GM19468 (cell line): ENCODE results near the gene DCAF15.

Experiments used
- ATAC-seq: cut with Tn5 transposase; IDR thresholded peaks from one replicate; pipeline ENCODE4 v1.9.1; 2021; ENCODE audit warnings: mild to moderate bottlenecking, moderate library complexity, moderate number of reproducible peaks; ENCODE audit not compliant: unreplicated experiment; ENCODE audit errors: extremely low read depth

Gene DCAF15

GRCh38 chr19:13989487-13989886 lies 37.2 kb downstream of the DCAF15 start:
- ATAC-seq, result no peak

GRCh38 chr19:13990085-13990484 lies 37.8 kb downstream of the DCAF15 start:
- no peak for ATAC-seq

DNA sequence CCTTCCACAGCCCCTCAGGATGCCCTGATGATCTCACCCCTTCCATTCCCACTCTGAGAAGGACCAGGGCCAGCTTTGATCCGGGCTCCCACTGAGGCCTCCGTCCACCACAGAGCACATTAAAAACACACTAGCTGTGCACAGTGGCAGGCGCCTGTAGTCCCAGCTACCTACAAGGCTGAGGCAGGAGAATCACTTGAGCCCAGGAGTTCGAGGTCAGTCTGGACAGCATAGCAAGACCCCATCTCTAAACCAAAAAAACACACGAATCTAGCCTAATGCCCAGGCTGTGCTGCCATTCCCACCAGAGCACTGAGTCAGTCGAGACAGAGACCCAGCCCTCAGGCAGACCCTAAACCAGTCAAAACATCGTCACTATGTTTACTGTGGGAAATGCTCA lies 39.7 kb downstream of the DCAF15 start:
- ATAC-seq, result no peak

DNA sequence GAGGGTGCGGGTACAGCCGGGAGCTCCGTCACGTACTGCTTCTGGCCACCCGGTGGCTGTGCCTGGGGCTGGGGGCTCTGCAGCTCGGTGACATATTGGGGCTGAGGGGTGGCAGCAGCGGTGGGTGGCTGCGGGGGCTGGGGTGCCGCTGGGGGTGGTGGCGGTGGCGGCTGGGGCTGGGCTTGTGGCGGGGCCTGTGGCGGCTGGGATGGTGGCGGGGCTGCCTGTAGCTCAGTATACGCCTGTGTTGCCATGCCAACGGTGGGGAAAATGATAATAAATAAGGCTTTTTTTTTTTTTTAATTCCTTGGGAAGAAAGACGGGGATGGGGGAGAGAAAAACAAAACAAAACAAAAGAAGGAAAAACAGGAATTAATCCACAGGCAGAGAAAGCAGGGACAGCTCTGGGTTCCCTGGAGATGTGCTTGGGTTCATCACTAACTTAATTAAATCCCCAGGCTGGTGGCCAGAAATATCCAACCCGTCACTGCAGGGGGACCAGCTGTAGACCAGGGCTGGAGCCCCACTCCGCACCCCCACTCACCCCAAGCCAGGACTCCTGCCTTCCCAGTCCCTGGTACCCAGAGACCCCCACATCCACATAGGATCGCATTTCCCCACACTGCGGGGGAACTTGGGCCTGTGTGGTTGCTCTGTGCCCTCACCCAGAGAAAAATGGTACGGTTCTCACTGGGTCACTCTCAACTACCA lies 41.4 kb downstream of the DCAF15 start:
- no peak for ATAC-seq

- no peak for ATAC-seq
These were observed 42.9 kb downstream of the DCAF15 start for GRCh38 chr19:13995017-13995728.

DNA sequence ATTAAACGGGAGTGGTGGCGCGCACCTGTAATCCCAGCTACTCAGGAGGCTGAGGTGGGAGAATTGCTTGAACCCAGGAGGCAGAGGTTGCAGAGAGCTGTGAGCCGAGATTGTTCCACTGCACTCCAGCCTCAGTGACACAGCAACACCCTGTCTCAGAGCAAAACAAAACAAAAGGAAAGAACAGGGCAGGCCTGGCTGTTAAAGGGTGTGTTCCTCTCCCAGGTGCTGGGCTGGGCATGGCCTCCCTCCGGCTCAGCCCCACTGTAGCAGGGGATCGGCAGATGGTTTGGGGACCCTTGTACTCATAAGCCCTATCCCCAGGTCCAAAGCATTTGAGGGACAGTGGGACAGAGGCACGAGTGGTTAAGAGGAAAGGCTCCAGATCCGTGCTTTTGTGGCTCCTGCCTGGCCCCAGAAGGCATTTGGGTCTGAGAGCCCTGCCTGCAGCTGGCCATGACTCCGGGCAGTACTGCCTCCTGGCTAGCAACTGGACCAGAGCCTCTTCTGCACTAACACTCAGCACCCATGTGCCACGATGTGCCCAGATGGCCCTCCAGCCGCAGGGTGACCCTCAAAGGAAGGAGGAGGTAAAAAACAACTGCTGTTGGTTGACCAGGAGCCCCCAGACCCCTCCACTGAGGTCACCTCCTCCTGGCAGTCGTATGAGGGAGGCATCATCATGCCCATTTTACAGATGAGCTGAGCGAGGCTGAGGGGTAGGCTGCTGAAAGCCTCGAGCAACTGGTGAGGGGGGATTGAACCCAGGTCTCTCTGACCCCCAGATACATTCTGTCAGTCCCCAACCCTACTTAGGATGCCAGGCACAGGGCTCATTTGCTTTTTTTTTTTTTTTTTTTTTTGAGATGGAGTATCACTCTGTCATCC lies 43.8 kb downstream of the DCAF15 start:
- no peak for ATAC-seq

DNA sequence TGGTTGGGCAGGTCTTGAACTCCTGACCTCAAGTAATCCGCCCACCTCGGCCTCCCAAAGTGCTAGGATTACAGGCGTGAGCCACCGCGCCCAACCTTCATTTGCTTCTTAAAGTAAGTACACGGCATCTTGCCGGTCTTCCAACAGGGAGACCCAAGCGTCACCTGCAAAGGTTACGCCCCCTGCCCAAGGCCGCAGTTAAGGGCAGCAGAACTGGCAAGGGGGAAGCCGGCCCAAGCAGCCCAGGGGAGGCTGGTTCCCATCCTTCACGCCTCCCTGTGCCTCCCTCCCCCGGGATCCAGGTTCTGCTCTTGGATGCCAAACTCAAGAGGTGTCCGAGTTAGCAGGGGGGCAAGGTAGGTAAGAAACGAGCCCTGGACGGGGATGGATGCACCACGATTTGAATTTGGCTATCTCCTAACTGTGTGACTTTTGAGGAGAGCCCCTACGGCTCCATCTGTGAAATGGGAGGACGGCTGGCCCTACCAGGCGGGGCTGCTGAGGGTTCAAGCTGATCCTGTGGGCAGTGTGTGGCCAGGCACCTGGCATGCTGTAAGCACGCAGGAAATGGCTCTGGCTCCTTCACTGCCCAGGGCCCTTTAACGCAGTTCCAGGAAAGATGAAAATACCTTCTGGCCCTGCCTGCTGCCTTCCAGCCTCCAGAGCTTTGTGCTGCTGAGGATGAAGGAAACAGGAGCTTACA lies 44.8 kb downstream of the DCAF15 start:
- no peak for ATAC-seq

- ATAC-seq, result no peak
These were observed 45.3 kb downstream of the DCAF15 start for GRCh38 chr19:13997631-13997962.

- no peak for ATAC-seq
These were observed 46.1 kb downstream of the DCAF15 start for GRCh38 chr19:13998426-13998825.

DNA sequence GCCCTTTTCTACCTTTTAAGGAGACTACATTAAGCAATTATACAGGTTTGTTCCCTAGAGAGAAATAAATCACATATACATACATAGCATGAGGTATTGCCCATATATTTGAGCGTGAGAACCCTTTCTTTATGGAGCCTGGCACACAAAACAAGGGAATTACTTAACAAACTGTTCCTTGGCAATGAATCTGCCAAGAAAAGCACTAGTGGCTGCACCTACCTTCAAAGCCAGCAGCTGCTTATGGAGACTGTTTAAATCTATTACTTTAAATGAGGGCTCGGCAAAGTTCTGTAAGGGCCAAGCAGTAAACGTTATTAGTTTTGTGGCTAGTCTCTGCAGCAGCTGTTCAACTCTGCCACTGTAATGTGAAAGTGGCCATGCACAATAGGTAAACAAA lies 46.8 kb downstream of the DCAF15 start:
- ATAC-seq, result no peak

GRCh38 chr19:14000691-14001375 lies 48.5 kb downstream of the DCAF15 start:
- ATAC-seq, result no peak

DNA sequence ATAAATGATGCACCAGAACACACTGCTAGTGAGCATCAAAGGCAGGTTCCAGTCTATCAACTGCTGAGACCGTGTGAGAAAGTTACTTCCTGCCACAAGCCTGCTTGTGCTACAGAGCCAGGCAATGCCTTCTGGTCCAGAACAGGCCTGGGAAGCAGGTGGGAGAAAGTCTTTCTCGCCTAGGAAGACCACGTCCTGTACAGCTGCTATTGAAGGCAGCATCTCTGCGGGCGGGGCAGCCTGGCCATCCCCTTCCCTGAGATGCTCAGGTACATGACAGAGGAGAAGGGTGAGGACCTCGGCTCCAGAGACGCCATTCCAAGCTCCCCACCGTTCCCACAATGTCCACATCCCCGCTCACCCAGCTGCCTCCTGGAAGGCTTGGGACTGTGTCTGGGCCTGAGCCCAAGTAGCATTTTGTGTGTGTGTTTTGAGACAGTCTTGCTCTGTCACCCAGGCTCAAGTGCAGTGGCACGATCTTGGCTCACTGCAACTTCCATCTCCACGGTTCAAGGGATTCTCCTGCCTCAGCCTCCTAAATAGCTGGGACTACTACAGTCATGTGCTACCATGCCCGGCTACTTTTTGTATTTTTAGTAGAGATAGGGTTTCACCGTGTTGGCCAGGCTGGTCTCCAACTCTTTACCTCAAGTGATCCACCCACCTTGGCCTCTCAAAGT lies 50.4 kb downstream of the DCAF15 start:
- no peak for ATAC-seq

DNA sequence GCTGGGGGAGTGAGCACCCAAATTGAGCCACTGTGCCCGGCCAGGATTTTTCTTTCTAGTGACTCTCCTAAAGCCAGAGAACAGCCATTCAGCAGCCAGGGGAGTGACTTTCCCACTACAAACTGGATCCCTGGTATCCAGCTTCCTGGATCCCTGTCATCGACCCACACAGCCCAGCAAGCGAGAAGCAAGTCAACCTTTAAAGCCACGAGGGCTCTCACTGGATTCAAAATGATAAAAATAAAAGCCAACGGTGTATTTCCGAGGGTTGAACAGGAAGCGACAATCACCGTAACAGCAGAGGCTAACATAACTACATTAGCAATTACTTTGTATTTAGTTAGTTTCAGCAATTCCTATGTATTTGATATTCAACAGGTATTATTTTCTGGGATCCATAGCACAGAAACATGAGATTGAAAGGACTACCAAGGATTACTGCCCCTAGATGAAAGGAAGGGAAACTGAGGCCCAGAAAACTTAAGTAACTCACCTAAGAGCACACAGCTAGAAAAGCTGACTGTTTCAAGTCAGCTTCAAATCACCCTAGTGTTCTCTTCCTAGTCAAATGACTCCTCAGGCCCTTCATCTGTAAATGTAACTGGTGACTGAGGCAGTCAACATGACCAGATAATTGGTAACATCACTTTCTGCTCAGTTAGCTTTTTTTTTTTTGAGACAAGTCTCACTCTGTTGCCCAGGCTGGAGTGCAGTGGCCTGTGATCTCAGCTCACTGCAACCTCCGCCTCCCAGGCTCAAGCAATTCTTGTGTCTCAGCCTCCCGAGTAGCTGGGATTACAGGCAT lies 51.1 kb downstream of the DCAF15 start:
- no peak for ATAC-seq

GRCh38 chr19:14004619-14005348 lies 52.5 kb downstream of the DCAF15 start:
- no peak for ATAC-seq

DNA sequence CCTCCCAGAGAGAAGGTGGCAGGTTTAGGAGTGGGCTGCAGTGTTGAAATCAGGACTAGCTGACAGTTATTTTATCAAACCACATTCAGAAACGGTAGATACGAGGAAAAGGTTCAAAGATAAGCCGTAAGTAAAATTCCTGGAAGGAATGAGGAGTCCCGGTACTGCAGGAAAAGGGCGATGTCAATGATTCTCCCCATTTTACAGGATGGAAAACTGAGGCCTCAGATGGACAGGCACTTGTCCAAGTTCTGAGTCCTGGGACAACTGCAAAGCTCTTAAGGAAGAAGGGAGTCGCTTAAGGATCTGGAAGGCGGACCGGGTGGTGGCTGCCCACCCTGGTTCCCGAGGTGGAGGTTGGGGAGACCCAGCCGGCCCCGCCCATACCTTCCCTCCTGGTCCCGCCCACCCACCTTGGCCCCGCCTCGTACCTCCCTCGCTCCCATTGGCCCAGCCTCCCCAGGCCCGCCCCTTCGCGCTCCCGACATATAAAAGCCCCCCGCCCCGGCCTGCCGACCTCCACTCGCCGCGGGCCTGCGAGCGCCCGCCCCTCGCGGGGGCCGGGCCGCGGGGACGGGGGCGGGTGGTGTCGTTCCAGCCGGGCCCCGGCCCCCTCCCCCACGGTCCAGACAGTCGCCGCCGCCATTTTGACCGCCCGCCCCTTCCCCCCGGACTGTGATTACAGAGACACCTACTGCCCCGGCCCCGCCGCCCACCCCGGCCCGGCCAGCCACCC lies 53.2 kb downstream of the DCAF15 start:
- no peak for ATAC-seq

- peak; percentile 71 for ATAC-seq
These were observed 53.9 kb downstream of the DCAF15 start, which contains the start of gene RFX1 for GRCh38 chr19:14006085-14006765. Gene RFX1 (minus strand): TSS chr19:14006320. CDS start chr19:13993843, 12,477 bp downstream.
